Measurements from ENCODE around the gene FOXD4L6.
"Not testable (repeated sequence)": the region's sequence is repeated elsewhere in the genome, so short reads cannot be mapped to it uniquely, and the experiment has no call there.

The FOXD4L6 gene

DNA sequence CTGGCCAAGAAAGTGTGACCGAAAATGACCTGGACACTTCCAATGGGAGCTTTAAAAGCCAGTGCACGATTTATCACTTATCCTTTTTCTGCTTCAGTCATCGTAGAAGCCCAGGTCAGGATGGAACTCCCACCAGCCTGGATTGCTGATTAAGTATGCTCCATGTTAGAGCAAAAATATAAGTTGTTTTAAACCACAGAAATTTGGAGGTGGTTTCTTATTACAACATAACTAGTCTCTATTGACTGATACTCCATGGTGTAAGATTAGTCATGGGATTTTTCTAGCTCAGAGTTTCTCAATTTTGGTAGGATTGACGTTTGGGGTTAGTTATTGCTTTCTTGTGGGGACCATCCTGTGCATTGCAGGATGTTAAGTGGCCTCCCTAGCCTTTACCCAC is 29.7 kb downstream of the FOXD4L6 start:
- not testable (repeated sequence) for FAIRE-seq

DNA sequence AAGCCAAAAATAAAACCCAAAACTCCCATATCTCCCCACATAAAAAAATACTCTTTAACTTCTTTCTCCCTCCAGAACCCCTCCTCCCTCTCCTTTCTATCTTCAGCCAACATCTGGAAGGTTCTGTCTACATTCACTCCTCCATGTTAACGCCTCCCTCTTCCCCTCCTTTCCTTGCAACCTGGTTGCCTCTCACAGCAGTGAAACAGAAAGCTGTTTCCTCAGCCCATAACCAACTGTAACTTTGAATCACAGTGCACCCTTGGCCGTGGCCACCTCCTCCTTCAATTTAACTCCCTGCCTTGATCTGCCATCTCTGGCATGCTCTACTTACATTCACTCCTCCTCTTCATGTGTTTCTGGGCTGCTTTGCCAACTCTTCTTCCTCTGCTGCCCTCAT is 33.4 kb downstream of the FOXD4L6 start:
- not testable (repeated sequence) for FAIRE-seq

DNA sequence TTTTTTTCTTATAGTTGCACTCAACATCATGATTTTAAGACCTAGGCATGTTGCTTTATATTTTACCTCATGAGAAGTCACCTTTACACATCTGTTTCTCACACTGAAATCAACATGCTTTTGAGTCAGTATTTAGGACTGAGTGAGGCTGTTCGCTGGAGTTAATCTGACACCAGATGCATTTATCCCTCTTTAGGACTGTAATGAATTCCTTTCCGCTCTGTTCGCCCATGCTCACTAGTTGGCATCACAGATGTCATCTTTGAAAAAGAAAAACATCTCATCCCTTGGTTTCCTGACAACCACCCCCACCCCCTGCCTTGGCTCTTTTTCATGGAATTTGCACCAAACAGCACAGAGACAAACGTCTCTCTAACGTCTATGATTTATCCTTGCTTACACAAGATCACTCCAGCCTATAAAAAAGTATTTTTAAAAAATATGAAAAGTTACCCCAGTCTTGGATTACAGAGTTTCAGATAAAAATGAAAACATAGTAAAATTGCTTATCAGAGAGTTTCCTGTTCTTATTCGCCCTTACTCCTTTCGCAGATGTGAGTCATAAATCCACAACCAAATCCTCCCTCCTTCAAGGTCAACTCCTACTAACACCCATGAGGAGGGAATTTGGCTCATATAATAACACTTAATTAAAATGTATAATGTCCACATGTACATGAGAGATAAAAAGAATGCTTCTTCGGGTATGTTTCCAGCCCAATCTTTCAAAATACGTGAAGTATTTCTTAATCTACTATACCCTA is 34.3 kb downstream of the FOXD4L6 start:
- not testable (repeated sequence) for FAIRE-seq

DNA sequence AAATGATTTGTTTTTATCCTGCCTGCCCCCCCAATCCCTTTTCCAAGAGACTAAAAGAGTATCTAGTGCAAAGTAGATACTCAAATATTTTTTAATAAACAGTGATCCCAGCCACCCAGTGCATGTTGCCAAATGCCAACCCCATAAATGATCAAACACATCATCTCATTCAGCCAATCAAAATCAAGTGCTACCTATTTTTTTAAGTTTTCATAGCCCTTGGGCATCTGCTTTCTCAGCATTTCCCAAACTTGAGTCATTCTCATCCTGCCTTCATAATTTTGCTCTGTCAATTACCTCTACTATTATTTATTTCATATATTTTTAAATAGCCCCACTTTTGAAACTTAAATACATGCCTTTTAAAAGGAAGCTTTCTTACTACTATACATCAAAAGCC is 37.6 kb downstream of the FOXD4L6 start:
- not testable (repeated sequence) for FAIRE-seq

DNA sequence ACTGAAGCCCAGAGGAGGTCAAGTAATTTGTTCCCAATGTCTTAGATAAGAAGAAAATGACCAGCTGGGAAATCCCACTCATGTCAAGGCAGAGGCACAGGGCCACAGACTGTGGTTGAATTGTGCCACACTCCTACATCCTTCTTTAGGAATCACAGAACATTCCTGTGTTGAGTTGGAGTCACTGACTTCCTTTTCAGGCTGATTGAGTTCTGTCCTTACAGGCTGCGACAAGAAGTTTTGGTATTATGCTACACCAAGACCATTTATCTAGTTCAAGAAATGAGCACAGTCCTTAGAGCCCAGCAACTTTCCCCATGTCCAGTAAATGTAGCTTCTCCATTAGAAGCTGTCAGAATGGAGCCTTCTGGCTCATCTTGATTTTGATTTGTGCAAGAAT is 38.1 kb downstream of the FOXD4L6 start:
- not testable (repeated sequence) for FAIRE-seq

DNA sequence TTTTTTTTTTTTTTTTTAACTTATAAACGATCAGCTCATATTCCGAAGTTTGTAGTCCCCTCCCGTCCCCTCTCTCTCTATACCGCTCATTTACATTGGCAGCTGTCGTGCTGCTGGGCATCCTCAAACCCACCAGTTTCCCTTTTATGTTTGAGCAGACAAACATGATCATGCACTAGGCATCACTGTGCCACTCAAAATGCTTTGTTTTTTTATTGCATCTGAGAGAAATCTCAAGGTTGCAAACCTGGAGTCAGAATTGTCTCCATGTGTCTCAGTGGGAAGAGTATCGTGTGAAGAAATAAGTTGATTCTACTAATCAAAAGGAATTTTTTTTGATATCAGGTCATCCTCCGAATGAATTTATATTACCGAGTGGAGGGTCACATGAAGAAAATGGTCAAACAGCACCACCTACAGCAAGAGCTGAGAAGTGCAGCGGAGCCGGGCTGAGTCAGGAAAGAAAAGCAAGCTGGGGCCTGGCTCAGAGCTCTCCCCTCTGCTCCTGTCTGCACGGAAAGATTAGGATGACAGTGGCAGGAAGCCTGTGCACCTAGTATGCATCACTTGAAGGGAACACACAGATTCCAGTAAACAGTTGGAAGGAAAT is 39.9 kb downstream of the FOXD4L6 start:
- not testable (repeated sequence) for FAIRE-seq

DNA sequence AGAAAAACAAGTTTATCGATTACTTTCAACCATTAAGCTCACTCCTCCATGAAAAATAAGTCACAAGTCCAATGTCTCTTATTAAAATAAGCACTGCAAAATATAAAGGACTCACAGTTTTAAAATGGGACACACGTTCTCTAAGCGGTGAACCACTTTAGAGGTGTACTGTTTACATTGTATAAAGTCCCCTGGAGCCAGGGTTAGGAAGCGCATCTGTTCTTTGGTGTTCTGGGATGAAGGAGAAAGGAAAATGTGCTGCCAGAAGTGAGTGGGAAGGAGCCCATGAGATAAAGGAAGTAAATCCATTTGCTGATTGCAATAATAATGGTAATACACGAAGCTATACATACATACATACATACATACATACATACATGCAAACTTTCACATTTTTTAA is 40.6 kb downstream of the FOXD4L6 start:
- not testable (repeated sequence) for FAIRE-seq

DNA sequence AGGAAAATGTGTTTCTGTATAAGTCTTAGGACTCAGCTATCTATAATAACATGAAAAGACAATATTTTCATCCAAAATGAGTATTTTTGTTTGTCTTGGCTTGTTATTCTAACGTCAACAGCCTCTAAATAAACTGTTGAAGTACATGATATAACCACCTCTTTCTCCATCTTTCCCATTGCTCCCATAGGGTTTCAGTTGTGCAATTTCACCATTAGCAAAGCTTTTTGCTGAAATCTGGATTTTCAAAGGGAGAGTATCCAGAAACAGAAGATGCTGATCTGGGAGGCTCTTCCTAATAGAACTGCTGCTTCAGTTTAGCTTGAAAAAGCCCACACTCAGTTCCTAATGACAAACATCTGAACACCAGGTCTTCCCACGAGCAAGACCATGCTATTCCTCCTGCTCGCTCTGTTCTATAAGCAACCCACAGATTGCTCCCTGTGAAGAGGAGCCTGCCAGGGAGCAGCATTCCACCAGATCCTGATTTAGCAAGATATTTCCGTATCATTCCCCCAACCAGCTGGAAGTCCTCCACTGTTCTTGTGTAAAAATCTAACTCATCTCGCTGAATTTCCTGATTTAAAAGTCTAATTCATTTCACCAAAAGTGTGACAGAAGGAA is 41.2 kb downstream of the FOXD4L6 start:
- not testable (repeated sequence) for FAIRE-seq

DNA sequence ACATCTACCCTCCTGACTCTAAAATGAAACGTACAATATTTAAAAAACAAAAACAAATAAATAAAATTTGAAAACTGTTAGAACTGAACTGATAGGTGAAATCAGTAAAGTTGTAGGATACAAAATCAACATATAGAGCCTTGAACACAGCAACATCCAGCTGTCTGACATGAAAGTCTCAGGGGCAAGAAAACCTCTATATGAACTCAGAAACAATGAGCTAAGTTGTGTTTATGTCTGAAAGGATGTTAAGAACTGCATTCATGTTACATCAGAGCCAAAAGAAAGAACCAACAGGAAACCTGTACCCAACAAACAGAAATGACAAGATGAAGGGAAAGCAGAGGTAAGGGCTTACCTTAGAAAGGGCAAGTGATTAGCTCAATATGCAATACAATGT is 41.8 kb downstream of the FOXD4L6 start:
- not testable (repeated sequence) for FAIRE-seq

DNA sequence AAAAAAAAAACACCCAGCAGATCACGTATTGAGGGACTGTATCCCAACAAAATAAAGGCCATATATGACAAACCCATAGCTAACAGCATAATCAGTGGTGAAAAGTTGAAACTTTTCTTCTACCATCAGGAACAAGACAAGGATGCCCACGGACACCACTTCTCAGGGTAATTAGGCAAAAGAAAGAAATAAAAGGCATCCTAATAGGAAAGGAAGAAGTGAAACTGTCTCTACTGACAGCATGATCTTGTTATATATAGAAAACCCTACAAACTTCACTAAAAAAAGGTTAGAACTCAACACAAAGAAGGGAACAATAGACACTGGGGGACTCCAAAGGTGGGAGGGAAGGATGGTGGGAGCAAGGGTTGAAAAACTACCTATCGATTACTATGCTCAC is 42.3 kb downstream of the FOXD4L6 start:
- FAIRE-seq = not testable (repeated sequence)

DNA sequence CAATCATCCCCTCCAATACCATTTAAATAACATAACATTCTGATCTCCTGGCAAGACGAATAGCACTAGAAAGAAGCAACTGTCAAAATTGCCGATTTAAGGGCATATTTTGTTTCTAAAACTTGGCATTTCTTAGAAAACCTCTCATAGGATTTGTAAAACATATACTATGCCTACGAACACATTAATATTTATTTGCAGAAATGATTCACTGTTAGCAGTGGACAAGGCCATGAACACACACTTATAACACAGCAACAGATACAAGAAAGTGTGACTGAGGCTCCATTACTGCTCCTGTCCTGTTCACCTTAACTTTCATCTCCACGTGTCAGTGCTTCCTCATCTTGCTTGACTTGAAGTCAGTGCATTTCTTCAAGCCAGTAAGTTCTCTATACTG is 46.1 kb downstream of the FOXD4L6 start:
- FAIRE-seq = not testable (repeated sequence)

DNA sequence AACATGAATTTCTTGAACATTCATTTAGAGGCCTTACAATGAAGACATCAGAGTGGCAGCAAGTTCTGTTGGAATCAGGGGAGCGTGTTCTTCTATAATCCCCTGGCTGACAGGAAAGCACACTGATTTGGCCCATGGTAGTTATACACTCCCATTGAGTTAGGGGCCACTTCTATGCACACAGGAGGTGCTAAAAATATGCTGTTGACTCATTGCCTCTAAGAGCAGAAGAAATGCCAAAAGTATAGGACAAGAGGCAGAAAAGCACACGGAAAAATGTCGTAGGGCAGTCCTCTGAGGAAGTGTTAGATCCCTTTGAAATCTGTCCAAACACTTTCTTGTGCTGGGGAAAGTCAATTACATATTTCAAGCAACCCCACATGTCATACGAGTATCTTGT is 49.0 kb downstream of the FOXD4L6 start:
- not testable (repeated sequence) for FAIRE-seq

DNA sequence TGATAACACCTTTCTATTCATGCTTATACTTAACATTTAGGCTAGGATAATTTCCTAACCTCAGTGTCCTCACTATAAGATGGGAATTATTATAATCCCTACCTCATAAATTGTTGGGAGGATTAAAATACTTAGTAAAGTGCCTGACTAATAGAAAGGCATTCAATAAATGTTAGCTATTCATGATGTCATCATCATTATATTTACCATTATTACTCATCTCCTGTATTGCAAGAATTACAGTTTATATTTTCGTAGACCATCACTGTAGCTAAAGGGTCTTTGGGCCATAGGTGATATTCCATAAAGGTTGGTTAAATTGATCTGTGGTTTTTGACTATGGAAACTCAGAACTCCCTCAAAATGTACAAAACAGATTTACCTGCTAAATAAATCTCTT is 50.9 kb downstream of the FOXD4L6 start:
- FAIRE-seq = not testable (repeated sequence)
